ENCODE measurements around the gene POU2AF2.
A peak's percentile ranks its signal among the peaks of the same experiment; 100 is the strongest.
"Not testable (repeated sequence)": the region's sequence is repeated elsewhere in the genome, so short reads cannot be mapped to it uniquely, and the experiment has no call there.

Gene POU2AF2

DNA sequence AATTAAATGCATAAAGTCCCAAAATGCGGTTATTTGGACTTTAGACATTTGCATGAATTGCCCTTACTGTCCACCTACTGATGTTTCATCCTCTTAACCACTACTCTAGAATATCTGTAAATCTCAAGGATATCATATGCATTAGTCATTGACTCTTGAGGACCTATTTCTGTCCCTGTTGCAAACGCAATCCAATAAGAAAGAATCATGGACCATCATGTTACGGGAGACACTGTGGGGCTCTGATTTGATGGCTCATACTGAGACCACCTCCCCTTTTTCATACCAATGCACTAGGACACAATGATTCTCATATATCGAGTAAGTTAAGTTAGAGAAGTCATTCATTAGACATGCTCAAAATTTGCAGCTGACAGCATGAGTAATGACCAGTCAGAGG, 14.4 kb downstream of the POU2AF2 start:
- DNase-seq, result no peak

DNA sequence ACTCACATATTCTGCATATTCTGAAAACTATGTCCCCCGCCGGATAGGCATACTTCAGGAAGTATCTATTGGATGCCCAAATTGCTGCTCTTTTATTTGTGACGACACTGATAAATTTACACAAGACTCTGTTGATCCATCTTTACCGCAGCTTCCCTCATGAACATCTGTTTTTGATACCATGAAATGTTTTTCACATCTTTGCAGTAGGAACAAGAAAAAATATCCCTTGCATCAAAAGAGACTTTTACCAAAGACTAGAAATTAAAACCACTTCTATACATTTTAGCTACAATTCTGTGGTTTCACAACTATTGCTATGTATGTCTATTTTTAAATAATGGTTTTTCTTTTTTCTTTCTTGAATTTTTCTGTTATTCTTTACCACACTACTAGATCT, 15.3 kb downstream of the POU2AF2 start:
- DNase-seq, result no peak

DNA sequence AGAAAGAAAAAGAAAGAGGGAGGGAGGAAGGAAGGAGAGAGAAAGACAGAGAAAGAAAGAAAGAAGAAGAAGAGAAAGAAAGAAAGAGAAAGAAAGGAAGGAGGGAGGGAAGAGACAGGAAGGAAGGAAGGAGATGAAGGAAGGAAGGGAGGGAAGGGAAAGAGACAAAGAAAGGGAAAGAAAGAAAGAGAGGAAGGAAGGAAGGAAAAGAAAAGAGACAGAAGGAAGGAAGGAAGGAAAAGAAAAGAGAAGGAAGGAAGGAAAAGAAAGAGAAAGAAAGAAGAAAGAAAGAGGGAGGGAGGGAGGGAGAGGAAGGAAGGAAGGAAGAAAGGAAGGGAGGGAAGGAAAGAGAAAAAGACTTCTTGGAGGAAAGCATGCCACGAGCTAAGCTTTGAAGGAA, 19.1 kb downstream of the POU2AF2 start:
- DNase-seq, result no peak

DNA sequence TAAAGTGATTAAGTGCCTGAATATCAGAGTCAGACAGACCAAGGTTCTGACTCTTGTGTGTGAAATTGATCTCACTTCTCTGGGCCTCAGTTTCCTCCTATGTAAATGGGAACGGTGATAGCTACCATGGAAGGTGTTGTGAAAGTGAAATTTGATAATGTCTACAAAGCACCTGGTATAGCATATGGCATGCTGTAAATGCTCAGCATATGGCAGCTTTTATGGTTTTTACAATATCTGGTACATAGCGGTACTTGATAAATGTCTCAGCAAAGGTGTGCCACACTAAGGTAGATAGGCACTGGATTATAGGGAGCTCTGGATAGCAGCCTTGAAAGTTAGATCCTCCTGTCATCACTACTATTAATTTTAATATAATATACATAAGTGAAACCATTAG, 19.9 kb downstream of the POU2AF2 start:
- DNase-seq, result peak; percentile 60

DNA sequence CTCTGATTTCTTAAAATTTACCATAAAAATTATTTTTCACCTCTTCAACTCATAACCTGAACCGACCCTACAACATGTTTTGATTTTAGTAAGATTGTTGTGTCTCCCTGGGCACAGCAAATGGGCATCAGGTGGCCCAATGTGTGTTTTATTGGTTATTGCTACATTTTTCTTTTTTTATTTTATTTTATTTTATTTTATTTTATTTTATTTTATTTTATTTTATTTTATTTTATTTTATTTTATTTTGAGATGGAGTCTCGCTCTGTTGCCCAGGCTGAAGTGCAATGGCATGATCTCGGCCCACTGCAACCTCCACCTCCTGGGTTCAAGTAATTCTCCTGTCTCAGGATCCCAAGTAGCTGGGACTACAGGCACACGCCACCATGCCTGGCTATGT, 22.8 kb downstream of the POU2AF2 start:
- not testable (repeated sequence) for DNase-seq

DNA sequence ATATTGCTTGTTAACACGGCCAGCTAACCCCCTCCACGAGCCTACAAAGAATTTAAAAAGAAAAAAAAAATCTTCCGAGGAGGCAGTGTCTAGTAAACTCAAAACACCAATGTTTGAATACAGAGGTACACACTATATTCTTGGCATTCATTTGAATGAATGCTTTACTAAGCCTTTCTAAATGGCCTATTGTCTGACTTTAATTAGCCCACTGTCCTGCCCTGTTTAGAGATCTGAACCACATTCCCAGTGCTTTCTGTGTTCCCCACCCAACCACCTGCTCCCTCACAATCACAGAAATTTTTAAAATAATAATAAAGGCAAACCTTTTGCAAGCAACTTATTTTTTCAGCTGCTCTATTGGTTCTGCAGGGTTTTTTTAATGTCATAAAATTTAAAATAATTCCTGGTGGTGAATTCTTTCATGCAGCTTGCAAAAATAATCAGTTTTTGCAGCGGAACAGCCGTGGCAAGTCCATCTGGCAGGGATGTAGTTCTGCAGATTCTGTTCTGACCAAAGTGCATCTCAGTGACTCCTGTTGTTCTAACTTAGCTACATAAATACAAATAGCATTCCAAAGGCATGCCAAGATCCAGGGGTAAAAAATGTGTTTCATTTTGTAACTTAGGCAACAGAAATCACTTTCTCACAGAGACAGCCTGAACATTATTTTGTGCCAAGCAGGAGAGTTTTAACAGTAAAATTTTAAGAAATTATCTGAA, 23.8 kb downstream of the POU2AF2 start:
- DNase-seq, result peak; percentile 45

DNA sequence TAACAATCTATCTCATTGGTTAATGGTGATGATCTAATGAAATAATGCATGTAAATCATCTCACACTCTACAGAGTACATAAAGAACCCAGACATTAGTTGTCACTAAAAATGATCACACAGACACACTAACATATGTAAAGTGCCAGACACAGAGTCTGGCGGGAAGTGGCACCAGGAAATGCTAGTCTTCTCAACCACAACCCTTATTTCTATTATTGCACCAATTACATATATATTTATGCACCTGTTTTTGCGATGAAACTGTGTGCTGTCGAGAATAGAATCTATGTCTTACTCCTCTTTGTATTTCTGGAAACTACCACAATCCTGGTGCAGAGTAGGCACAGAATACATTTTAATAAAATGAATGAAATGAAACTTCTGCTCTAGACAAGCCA, 26.9 kb downstream of the POU2AF2 start:
- DNase-seq, result no peak

DNA sequence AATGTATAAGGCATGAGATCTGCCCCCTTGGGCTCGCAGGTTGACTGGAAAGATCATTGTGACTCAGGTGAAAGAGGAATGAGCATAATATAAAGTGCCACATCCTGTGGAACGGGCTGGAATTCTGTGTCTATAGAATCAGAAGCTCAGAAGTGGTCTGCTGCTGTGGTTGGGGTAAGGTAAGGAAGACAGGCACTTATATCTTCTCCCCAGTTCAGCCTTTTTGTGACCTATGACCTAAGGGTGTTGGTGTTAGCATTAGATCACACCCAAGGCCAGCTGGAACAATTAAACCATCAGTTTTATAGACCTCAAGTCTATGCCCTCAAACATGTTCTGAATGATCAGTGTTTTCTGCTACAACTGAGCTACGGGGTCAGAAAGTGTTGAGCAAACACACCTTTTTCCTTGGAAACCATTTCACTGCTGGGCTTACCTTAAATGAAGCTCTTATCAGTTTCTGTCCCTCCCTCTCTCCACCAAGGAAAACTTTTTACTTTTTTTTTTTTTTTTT, 37.1 kb downstream of the POU2AF2 start:
- peak; percentile 44 for DNase-seq

DNA sequence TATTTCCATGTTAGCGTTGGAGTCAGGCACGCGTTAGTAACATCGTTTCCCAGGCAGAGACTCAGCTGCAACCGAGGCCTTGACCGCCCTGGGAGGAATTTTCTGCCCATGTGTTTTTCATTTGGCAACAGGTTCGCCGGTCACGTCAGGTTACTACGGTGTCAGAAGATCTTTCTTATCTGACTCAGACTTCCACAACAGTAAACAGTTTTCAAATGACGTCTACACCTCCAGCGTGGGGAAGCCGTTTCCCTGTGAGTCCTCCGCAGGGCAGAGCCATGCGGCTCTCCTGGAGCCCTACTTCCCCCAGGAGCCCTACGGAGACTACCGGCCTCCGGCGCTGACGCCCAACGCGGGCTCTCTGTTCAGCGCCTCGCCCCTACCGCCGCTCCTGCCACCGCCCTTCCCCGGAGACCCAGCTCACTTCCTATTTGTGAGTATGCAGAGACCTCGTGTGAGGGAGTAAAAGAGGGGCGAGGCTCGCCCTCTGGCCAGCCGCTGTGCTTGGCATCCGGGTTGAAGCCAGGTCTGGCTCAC, 38.5 kb downstream of the POU2AF2 start:
- DNase-seq, result no peak

DNA sequence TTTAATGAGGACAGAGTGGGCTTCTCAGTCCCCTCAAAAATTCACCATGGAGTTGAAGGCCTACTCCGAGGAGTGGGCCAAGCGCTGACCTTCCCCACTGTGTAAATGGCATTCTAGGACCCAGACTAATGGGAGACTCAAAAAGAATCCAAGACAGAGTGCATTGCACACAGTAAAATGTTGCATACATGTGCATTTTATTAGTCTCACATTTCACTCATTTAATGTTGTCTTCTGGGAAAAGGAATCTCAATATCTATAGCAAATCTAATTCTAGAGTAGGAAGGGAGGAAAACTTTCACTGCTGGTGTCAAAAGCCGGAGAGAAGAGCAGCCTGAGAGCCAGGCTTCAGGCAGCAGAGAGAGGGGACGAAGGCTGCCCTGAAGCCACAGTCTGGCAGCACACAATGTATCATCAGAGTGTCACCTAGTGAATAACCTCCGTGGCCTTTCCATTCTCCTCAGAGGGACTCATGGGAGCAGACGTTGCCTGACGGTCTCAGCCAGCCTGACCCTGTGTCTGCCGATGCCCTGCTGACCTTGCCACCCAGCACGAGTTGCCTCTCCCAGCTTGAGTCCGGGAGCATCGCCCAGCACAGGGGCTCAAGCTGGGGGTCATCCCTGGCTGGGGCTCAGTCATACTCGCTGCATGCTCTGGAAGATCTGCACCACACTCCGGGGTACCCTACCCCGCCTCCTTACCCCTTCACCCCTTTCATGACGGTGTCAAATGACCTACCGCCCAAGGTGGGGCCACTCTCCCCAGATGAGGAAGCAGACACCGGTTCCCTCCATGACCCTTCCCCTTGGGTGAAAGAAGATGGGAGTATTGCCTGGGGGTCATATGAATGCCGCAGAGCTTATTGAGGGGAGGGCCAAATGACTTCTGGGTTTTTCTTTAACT, 39.9 kb downstream of the POU2AF2 start:
- no peak for DNase-seq

DNA sequence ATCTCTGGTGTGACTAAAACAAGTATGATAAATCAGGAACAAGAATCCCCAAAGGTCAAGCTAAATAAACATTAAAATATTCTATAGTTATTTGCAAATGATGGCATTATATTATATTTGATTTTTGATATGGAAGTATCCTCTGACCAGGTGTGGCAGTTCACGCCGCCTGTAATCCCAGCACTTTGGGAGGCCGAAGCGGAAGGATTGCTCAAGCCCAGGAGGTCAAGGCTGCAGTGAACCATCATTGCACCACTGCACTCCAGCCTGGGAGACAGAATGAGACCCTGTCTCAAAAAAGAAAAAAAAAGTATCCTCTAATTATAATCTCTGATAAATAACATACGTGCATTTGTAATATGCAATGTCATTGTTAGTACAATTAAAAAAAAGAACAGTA, 46.2 kb downstream of the POU2AF2 start:
- DNase-seq, result no peak

DNA sequence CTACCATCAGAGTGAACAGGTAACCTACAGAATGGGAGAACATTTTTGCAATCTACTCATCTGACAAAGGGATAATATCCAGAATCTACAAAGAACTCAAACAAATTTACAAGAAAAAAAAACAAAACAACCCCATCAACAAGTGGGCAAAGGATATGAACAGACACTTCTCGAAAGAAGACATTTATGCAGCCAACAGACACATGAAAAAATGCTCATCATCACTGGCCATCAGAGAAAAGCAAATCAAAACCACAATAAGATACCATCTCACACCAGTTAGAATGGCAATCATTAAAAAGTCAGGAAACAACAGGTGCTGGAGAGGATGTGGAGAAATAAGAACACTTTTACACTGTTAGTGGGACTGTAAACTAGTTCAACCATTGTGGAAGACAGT, 46.9 kb downstream of the POU2AF2 start:
- not testable (repeated sequence) for DNase-seq

DNA sequence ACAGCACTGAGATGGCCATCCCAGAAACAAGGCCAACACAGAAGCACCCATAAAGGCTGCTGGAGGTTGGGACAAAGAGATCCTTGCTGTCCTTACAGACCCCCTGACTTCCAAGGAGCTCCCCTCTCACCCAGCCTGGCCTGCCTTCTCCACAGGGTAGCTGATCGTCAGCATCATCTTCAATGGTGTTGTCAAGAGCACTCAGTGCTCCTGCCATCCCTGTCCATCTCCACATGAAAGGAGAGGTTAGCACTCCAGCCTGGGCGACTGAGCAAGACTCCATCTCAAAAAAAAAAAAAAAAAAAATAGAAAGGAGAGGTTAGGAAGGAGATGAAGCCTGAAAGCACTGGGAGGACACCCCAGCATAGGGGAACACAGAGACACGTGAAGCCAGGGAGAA, 50.7 kb downstream of the POU2AF2 start:
- DNase-seq, result no peak

DNA sequence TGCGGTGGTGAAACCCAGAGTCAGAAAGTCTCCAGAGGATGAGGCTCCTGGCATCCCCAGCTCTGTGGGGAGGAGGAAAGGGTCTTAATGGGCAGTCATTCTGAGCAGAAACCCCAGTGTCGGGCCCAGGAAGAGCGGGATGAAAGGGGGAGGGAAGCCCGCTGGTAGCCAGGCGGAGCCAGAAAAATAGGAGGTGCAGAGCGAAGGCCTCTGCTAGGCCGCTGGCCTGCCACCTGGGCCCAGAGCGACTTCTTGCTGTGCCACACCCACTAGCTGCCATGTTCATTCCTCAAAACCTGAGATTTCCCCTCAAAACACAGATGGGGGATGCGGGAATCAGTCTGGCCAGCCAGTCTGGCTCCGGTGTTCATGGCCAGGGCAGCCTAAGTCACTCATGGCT, 52.2 kb downstream of the POU2AF2 start:
- DNase-seq, result no peak

DNA sequence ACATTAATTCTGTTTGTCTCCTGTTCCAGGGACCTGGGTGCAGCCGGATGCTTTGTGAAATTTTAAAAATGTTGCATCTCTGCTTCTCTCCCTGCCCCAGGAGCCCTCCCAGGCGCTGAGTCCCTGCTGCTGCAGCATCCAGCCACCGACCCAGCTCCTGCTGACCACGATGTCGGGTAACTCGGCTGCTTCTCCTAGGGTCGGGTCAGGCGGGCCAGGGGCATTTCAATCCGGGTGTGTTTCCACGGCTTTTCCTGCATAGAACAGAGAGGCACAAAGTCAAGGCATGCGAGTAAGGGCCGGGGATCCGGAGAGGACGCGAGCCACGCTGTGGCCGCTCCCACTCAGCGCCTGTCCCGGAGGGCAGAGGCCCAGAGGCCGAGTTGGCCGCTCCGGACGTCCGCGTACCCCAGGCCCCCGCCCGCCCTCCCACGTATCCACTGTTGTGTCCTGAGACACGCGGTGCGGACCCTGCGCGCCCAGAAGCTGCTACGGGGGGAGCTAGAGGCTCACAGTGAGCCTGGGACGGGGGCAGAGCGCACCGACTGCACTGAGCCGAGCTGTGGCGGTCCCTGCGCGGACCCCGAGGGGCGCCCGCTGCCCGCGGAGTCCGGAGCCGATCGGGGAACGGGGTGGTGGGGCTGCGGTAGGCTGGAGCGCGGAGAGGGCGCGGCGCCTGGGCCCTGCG, 53.0 kb downstream of the POU2AF2 start, which contains the start of gene POU2AF3:
TSS of gene POU2AF3 (plus strand) at position 134 of the 688 bp plus-strand sequence. CDS start at position 170, 36 bp downstream.
- DNase-seq, result no peak

DNA sequence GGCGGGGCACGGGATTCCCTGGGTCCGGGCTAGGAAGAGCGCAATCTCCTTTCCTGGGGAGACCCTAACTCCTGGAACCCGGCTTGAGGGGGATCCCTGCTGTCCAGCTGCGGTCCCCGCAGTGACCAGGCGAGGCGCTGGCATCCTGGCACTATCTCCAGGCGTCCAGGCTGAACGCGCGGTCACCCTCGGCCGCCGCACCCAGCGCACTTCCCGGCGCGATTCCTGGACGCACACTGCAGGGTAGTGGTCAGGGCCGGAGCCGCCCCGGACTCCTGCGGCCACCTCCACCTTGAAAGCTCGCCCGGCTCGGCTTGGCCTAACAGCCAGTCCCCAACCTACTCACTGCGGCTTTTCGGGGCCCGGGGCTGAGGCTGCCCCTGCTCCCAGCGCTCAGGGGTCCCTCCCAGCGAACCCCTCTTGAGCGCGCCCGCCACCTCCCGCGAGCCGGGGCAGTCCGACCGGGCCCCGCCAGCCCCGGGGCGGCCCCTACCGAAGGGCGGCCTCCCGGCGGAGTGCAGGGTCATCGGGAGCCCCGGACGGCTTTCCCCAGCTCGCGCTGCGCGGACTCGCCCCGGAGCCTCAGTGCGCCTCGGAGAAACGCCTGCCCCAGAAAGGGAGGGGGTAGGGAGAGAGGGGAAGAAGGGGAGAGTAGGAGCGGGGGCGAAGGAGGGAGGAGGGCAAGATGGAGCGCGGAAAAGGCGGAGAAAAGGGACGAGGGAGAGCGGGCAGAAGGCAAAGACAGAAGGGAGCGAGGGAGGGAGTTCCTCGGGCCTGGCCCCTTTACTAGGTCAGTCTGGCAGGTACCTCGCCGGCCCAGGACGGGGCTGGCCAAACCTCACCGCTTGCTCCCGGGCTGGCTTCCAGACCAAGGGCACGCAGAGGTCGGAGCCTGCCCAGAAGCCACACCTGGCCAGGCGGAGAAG, 53.8 kb downstream of the POU2AF2 start:
- peak; percentile 77 for DNase-seq

DNA sequence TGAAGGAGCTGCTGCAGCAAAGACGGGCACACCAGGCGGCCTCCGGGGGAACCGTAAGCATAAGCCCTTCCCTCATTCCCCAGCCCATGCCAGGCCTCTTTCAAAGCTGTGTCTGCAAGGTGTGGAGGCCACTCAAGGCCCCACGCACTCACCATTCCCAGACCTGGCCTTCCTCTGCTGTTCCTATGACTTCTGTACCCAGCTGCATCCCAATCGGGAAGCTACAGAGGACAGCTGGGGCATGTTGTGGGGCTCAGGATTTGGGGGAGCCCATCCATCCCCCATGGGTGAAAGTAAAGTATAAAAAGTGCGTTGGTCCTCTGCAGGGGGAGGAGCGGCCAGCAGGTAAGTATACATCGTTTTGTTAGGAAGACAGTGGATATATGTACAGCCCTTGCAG, 55.0 kb downstream of the POU2AF2 start:
- DNase-seq, result peak; percentile 63

DNA sequence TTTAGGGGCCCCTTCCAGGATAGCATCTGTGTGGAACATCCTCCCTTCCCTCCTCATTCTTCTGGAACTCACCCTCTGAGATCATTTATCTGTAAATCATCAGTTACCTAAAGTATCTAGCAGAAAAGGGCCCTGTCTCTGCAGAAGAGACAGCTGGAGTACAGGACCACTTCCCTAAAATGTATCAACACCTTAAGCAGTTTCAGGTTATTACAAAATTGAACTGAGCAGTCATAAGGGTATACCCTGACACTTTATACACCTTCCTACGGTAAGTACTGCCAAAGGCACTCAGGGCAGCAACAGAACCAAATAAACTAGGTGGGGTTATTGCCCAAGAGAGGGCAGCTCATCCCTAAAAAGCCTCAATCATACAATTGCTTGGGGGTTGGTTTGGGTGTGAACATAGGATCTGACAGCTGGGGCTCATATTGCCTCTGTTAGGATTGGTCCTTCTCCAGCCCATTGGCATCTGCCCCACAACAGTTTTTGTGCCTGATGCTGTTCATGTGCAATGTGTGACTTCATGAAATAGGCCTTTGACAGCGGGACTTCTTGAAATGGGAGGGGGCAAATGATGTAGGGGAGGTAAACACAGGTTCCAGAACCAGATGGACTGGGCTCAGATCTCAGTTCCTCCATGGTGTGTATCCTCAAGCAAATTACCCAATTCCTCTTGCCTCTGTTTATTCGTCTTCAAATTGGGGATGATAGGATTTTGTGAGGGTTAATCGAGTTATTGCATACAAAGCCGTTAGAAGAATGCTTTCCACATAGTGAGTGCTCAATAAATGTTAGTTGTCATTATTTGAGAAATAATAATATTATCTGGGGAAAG, 55.7 kb downstream of the POU2AF2 start:
- DNase-seq, result peak; percentile 98

DNA sequence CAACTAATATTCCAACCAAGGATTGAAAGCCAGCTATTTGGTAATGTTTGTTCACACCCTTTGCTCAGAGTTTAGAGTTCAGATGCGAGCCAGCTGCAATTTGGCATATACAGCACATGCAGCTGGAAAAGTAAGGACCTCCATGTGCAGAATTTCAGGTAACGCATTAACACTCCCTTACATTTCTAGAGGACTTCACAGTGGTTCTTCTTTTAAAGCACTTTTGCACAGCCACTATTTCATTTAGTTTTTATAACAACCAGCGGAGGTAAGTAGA, 56.3 kb downstream of the POU2AF2 start:
- DNase-seq, result peak; percentile 69

DNA sequence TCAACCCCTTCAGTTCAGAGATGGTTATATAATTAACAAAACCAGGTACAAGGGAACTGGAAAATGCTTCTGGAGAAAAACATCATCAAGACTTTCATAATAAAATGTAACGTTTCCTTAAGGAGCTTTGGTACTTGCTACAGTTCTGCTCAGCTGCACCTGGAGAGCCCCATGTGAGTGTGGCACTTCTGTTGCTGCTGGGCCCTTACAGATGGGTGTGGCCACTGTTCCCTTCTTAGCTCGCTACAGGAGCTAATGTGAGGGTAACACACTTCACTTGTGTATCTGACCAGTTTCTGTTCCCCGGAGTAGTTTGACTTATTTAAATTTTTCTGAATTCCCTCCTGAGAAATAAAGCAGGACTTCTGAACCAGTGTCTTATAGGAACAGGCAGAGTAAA, 56.8 kb downstream of the POU2AF2 start:
- peak; percentile 91 for DNase-seq

DNA sequence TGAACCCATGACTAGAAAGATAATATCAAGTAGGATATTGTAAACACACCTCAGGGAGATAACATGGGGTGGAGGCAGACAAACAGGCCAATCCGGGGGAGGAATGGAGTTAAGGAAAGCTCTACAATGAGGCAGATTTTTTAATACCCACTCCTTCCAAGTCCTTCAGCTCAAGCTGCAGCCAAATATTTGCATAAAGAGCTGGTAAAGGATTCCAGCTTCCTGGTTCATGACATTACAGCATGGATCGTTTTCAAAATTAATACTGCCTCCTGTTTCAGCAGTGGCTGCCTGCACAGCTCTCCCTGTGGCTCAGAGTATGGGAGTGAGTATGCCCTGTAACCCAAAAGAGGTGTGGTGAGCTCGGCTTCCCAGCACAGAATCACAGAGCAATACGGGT, 57.9 kb downstream of the POU2AF2 start:
- peak; percentile 97 for DNase-seq

All from NCI-H69 (cell line).